ENCODE results near the gene CCL24. TPM values are rescaled to one million over a fixed set of nuclear protein-coding genes. Genes with fewer than 3 reads are reported as not detected.

The CCL24 gene
- total RNA-seq, 4 donors from 2014 or later = not detected

DNA sequence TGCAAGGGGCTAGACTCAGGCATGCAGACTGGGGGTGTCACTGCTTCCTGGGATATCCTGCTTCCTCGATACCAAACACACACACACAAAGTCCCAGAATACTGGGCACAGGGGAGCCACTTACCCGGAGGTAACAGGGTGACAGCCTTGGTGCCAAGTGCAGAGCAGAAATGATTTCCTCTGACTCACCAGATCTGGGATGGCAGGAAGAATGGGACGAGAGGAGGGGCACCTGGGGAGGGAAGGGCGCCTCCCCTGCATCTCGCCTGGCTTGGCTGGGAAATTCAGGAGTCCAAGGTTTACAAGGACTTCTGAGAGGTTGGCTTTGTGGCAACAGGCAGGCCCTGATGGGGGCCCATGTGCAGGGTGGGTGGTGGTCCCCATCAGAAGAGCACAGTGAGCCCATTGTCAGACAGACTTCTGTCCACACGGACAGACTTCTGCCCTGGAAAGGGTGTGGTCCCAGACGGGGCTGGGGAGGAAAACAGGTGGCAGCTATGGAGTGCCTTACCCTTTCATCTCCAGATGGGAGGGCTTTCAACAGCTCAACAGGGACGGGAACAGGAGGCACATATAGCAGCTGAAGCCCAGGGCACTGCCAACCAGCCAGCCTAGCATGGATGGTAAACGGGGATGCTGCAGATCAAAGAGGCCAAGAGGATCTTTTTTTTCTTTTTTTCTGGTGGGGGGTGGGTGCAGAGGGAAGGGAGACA is 9.7 kb upstream of the CCL24 start:
- Histone ChIP-seq H3K4me1 (no peaks in the 10 kb centered on the region), H3K9me3 (no peaks in the 10 kb centered on the region), H3K4me3 (no peak overlapping the region), H3K27ac (no peak overlapping the region), H3K36me3 (no peaks in the 10 kb centered on the region), H3K27me3 (no peaks in the 10 kb centered on the region)
- intact Hi-C loops (cut with DNase I; ENCODE audit: low total_unique reads) = no loop called here
- DNase-seq = no peak
- no peak for TF ChIP-seq POLR2A (IDR thresholded peaks at IDR 0.05)
- TF ChIP-seq CTCF (IDR thresholded peaks at IDR 0.05 in 4 of 5, conservative IDR thresholded peaks at IDR 0.05 in 1 of 5) = no peak
- in situ Hi-C loops (cut with MboI; ENCODE audit: low sequenced_read_pairs in 4 of 4) = no loop called here
- ATAC-seq = no peak

DNA sequence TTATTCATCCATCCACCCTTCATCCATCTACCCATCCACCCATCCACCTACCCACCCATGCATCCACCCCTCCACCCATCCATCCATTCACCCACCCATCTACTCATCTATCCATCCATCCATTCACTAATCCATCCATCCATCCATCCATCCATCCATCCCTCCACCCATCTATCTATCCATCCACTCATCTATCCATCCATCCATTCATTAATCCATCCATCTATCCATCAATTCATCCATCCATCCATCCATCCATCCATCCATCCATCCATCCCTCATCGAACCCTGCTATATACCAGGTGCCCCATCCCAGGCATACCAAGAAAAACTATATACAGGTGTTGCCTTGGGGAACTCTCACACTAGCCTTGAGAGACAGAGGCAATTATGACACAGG is 7.1 kb upstream of the CCL24 start:
- Histone ChIP-seq H3K4me3 (no peak overlapping the region), H3K4me1 (no peaks in the 10 kb centered on the region), H3K36me3 (no peaks in the 10 kb centered on the region), H3K27me3 (no peaks in the 10 kb centered on the region), H3K27ac (no peak overlapping the region), H3K9me3 (no peaks in the 10 kb centered on the region)
- no peak for ATAC-seq
- intact Hi-C loops (cut with DNase I; ENCODE audit: low total_unique reads) (no loop called here), in situ Hi-C loops (cut with MboI; ENCODE audit: low sequenced_read_pairs in 4 of 4) (no loop called here)
- no peak for TF ChIP-seq POLR2A (IDR thresholded peaks at IDR 0.05)
- no peak for TF ChIP-seq CTCF (IDR thresholded peaks at IDR 0.05 in 4 of 5, conservative IDR thresholded peaks at IDR 0.05 in 1 of 5)
- DNase-seq = no peak

DNA sequence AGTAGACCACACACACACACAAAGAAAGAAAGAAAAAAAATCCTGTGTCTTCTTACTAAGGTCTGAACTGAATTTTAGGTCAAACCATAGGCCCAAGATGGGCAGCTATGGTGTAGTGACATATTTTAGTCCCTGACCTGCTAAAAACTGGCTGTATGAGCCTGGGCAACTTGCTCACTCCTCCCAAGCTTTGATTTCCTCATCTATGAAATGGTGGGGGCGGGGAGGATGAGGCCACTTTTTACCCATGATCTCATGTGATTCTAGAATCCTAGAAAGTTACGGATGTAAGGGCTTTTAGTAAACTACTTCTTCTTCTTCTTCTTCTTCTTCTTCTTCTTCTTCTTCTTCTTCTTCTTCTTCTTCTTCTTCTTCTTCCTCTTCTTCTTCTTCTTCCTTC is 6.1 kb upstream of the CCL24 start:
- in situ Hi-C loops (cut with MboI; ENCODE audit: low sequenced_read_pairs in 4 of 4) = no loop called here
- Histone ChIP-seq H3K27me3 (no peaks in the 10 kb centered on the region), H3K9me3 (no peaks in the 10 kb centered on the region), H3K27ac (no peak overlapping the region), H3K36me3 (no peaks in the 10 kb centered on the region), H3K4me3 (no peak overlapping the region), H3K4me1 (no peaks in the 10 kb centered on the region)
- peak in 1 of 2 donors; percentile 19 for DNase-seq
- intact Hi-C loops (cut with DNase I; ENCODE audit: low total_unique reads) = no loop called here
- TF ChIP-seq CTCF (IDR thresholded peaks at IDR 0.05 in 4 of 5, conservative IDR thresholded peaks at IDR 0.05 in 1 of 5) (no peak), POLR2A (IDR thresholded peaks at IDR 0.05) (no peak)
- ATAC-seq = no peak

DNA sequence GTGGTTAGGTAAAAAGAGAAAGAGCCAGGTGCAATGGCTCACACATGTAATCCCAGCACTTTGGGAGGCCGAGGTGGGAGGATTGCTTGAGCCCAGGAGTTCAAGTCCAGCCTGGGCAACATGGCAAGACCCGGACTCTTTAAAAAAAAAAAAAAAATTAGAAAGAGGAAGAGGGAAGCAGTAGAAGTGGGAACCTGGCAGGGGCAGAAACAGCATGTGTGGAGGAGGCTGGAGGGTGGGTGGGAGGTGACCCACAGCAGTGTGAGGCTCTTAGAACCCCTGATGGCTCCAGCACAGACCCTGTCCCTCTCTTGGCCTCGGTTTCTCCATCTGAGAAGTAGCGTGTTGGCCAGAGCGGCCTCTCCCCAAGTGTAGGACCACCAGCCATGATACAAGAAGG is 4.9 kb upstream of the CCL24 start:
- no peaks in the 10 kb centered on the region for H3K4me1 ChIP-seq
- H3K4me3 ChIP-seq = no peak overlapping the region
- no peaks in the 10 kb centered on the region for H3K27me3 ChIP-seq
- intact Hi-C loops (cut with DNase I; ENCODE audit: low total_unique reads) = no loop called here
- no peaks in the 10 kb centered on the region for H3K36me3 ChIP-seq
- no peaks in the 10 kb centered on the region for H3K9me3 ChIP-seq
- no peak overlapping the region for H3K27ac ChIP-seq
- TF ChIP-seq POLR2A (IDR thresholded peaks at IDR 0.05) (no peak), CTCF (IDR thresholded peaks at IDR 0.05 in 4 of 5, conservative IDR thresholded peaks at IDR 0.05 in 1 of 5) (no peak)
- ATAC-seq (no peak), DNase-seq (no peak)
- in situ Hi-C loops (cut with MboI; ENCODE audit: low sequenced_read_pairs in 4 of 4) = no loop called here

- DNase-seq = no peak
- in situ Hi-C loops (cut with MboI; ENCODE audit: low sequenced_read_pairs in 4 of 4) = no loop called here
- H3K9me3 ChIP-seq = no peaks in the 10 kb centered on the region
- H3K4me3 ChIP-seq = no peak overlapping the region
- H3K27ac ChIP-seq = no peak overlapping the region
- H3K36me3 ChIP-seq = no peaks in the 10 kb centered on the region
- H3K27me3 ChIP-seq = no peaks in the 10 kb centered on the region
- ATAC-seq = no peak
- H3K4me1 ChIP-seq = no peaks in the 10 kb centered on the region
- intact Hi-C loops (cut with DNase I; ENCODE audit: low total_unique reads) = no loop called here
- TF ChIP-seq POLR2A (IDR thresholded peaks at IDR 0.05) (no peak), CTCF (IDR thresholded peaks at IDR 0.05 in 4 of 5, conservative IDR thresholded peaks at IDR 0.05 in 1 of 5) (no peak)
Measured at GRCh38 chr7:75817116-75817515, 3.5 kb upstream of the CCL24 start.

Data from gastrocnemius medialis (tissue), 4 donors.